ENCODE measurements around the gene OR52E5.

The OR52E5 gene

DNA sequence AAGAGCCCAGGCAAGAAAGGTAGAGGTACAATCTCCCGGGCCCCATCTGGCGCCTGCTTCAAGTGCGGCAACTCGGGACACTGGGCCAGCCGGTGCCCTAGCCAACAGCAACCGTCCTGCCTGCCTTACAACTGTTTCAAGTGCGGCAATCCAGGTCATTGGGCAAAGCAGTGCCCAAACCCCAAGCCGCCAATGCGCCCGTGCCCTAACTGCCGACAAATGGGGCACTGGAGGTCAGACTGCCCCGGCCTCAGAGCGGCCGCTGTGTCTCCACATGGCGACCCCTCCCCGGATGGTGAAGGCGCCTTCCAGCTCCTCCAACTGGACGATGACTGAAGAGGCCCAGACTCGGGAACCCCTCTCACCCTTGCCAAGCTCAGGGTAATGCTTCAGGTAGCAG is 37.6 kb downstream of the OR52E5 start:
- intact Hi-C loops (cut with DNase I): no loop called here
- no peak for DNase-seq

DNA sequence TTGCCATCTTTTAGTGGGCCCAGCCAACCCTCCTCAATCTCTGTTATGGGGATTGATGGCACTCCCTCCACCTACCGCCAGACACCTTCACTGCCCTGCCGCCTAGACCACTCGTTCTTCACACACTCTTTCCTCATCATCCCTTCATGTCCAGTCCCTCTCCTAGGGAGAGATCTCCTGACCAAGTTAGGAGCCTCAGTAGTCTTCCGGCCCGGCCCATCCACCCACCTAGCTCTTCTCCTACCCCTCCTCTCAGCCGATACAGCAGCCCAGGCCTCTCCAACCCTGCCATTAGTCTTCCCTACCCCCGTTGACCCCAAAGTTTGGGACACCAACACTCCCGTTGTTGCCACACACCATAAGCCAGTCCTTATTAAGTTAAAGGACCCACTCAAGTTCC is 38.1 kb downstream of the OR52E5 start:
- intact Hi-C loops (cut with DNase I): no loop called here
- no peak for DNase-seq

DNA sequence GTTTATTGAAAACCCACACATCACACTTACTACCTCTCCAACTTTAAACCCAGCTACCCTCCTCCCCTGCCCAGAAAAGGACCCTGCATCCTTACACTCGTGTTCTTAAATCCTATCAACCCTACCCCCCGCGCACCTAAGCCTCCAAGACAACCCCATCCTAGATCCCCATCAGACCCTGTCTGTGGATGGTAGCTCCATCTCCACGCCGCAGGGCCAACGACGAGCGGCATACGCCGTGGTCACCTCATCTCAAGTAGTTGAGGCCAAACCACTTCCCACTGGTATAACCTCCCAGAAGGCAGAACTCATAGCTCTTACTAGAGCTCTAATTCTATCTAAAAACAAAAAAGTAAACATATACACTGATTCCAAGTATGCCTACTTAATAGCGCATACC is 39.7 kb downstream of the OR52E5 start:
- no peak for DNase-seq
- intact Hi-C loops (cut with DNase I): no loop called here

DNA sequence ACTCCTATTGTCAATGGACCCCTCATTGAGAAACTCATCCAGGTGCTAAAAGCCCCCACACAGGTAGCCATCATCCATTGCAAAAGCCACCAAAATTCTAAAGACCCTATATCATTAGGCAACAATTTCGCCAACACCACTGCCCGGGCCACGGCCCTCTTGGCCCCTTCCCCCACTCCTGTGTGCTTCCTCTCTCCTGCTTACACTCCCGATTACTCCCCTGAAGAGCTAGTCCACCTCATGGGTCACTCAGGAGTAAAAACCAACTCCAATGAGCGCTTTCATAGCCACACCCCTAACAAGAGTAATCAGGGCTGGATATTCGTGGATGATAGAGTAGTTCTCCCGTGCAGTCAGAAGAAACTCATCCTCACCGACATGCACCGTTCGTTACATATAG is 40.1 kb downstream of the OR52E5 start:
- intact Hi-C loops (cut with DNase I): no loop called here
- no peak for DNase-seq

DNA sequence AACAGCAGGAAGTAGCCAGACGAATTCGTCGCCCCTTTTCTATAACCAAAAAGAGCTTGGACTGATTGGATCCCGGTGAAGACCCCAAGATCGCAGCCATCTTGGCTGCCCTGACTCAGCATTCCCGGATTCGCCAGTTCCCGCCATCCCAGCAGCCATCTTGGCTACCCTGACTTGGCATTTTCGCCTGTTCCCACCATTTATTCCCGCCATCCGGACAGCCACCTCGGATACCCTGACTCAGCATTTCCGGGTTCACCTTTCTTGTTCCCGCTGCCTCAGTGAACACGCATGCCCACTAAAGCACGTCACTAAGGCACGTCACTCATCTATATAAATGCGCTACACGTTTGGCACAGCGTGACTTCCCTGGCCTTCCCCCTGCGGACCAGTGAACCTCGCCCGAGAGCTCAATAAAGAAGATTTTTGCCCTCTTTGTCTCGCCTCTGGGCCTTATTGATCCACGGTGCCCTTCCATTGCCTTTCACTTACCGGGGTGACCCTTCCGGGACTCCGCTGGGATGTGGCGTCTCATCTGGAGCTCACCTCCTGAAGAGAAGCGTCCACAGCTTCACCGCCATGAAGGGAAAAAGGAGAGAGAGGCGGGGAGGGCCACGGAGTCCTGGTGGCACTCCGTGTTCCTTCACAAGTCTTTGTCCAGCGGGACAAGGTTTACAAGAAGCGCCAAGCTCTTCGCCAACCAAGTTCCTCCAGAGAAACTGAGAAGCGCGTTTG is 45.0 kb downstream of the OR52E5 start:
- no peak for DNase-seq
- intact Hi-C loops (cut with DNase I): no loop called here

DNA sequence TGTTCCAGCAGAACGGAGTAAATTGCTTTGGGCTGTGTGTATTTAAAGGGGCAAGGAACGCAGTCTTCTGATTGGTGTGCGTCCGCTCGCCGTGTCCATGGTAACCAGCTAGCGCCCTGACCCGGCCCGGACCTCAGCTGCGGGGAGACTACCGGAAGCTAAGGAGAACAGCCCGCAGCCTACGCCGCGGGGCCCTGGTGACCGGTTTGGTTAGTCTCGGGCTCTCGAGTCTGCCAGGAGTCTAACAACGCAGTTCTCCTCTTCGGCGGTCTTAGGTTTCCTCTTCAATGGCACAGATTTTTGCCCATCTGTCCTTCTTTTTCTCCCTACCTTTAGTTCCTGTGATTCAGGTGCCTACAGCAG is 45.6 kb downstream of the OR52E5 start:
- intact Hi-C loops (cut with DNase I): no loop called here

DNA sequence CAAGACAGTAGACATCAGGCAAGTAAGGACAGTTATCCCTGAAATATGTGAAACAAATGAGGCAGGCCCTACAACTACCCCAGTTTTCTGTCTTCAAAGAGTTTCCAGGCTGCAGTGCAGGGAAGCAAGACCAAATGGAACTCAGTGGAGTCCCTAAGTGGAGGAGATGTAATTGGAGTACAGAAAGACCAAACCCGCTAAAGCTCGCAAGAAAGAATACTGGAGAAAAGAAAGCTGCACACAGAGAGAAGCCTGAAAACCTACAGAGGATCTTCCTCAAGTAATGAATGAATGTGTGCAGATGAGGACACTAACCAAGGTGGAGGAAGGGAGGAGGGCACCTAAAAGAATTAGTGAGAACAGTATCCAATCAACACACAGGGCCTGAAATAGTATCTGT is 47.7 kb downstream of the OR52E5 start:
- no peak for DNase-seq
- intact Hi-C loops (cut with DNase I): no loop called here

More for the DNA sequence above, 45.6 kb downstream of the OR52E5 start:
- DNase-seq: no peak

DNA sequence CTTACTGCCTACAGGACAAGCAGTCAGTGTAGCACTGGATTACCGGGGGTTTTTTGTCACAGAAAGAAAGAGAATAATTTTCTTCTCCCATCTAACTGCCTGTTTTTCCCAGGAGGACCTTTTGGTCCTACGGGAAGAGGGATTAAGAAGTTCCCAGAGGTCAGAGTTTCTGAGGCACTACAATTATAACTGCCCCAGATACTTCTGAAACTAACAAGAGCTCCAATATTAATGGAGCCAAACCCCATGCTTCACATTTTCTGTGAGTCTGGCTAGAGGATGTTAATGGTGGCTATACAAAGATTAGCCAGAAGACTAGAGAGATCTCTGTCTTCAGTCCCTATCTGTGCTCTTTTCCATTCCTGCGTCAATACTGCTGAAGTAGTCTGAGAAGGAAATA is 48.9 kb downstream of the OR52E5 start, which contains the start of gene OR56A3:
TSS of gene OR56A3 (plus strand) at position 301 of the 400 bp plus-strand sequence. CDS start 5,096 bp downstream, outside the sequence.
- intact Hi-C loops (cut with DNase I): no loop called here
- no peak for DNase-seq

All from head of caudate nucleus (tissue), 42 donors.